ENCODE measurements around the gene ISYNA1. TPM values are rescaled to one million over a fixed set of nuclear protein-coding genes. Genes with fewer than 3 reads are reported as not detected.

The ISYNA1 gene
- total and polyA plus RNA-seq, 10 of the 15 experiments (the other 5 are each of a cell fraction or from before 2014, with no cell fraction given), result 1.9 to 37.0 (median 9.1) TPM

DNA sequence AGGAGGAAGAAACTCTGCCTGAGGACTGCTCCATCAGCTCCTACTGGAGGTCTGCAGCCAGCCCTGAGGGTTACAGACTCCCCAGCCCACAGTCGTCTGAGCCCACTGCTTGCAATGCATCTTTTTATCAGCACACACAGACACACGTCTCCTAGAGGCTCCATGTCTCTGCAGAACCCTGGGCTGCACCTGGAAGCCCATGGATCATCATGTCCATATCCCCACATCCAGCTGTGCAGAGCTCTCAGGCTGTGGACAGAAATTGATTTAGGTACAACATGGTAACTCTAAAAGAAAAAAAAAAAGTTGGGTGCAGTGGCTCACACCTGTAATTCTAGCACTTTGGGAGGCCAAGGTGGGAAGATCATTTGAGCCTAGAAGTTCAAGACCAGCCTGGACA is 32.9 kb upstream of the ISYNA1 start:
- peaks cover 8% of the 10 kb centered on the region for H4K20me1 ChIP-seq (ENCODE audit: control insufficient read depth, insufficient read depth)
- POLR2A ChIA-PET, result interaction anchor here (0.6 kb wide), 1 partner anchor 197 kb away, joined by 4 read pairs; no protein-coding TSS in a partner anchor
- DNase-seq (ENCODE audit: low read depth, low spot score) (no peak), FAIRE-seq (no peak), ATAC-seq (no peak)
- H3K4me3 ChIP-seq, result no peak overlapping the region
- CTCF ChIA-PET, result interaction anchor here (0.7 to 2.2 kb wide), 9 partner anchors 9 to 376 kb away, joined by 3 to 11 read pairs (median 3); no protein-coding TSS in a partner anchor
- no peak overlapping the region for H3K27ac ChIP-seq (ENCODE audit: control insufficient read depth, insufficient read depth)
- H3K4me1 ChIP-seq (ENCODE audit: control insufficient read depth, insufficient read depth, low read length), result peaks cover 9% of the 10 kb centered on the region; the same call in 1 of the 2 replicates
- WGBS (ENCODE audit: insufficient coverage, insufficient replicate concordance, low lambda C conversion rate, missing lambda C conversion rate), result 21% methylated on average over 2 of the region's 2 CpGs
- SMC1A ChIA-PET (ENCODE audit: uncharacterized antibody, unreplicated experiment), result interaction anchor here (0.5 to 1.4 kb wide), 2 partner anchors 48 to 680 kb away, joined by 3 to 4 read pairs; no protein-coding TSS in a partner anchor
- peaks cover 8 to 30% of the 10 kb centered on the region in 2 experiments; a peak in 3 of 4 replicates for H3K36me3 ChIP-seq (ENCODE audit: control insufficient read depth in 2 of 2, insufficient read depth in 2 of 2, low read length in 1 of 2)
- H3K79me2 ChIP-seq (ENCODE audit: control insufficient read depth, insufficient read depth, low read length), result peaks cover 18% of the 10 kb centered on the region
- H3K9me3 ChIP-seq (replicated peaks; ENCODE audit: control insufficient read depth, insufficient read depth, low read length), result no peaks in the 10 kb centered on the region
- no peaks in the 10 kb centered on the region for H3K27me3 ChIP-seq (replicated peaks in 1 of 2; ENCODE audit: control insufficient read depth in 2 of 2, insufficient read depth in 2 of 2, low read length in 1 of 2)
- H2AFZ ChIP-seq (ENCODE audit: control insufficient read depth, low read depth, low read length), result no peak overlapping the region
- RAD21 ChIA-PET (ENCODE audit: unreplicated experiment), result interaction anchor here (0.6 to 1.0 kb wide), 3 partner anchors 73 to 204 kb away, joined by 3 to 5 read pairs (median 4); partner anchors contain the start of gene FKBP8
- no peak overlapping the region for H3K9ac ChIP-seq (ENCODE audit: control insufficient read depth, insufficient read depth, low read length)
- TF ChIP-seq BMI1 (IDR thresholded peaks at IDR 0.05; ENCODE audit: borderline replicate concordance), result no peak
- no peak for TF ChIP-seq RAD21 (IDR thresholded peaks at IDR 0.05; ENCODE audit: insufficient read depth, low read depth, low read length)
- no TSS peak for BruUV-seq (replicated peaks)
- in situ Hi-C loops (cut with MboI) (loop anchor here (25.0 kb wide), 1 partner anchor 392 kb away; no protein-coding TSS in a partner anchor), intact Hi-C loops (cut with micrococcal nuclease; ENCODE audit: unreplicated experiment) (loop anchor here (5.0 kb wide), 1 partner anchor 37 kb away; no protein-coding TSS in a partner anchor)
- no peak overlapping the region for H3K4me2 ChIP-seq (ENCODE audit: control insufficient read depth, insufficient read depth)

DNA sequence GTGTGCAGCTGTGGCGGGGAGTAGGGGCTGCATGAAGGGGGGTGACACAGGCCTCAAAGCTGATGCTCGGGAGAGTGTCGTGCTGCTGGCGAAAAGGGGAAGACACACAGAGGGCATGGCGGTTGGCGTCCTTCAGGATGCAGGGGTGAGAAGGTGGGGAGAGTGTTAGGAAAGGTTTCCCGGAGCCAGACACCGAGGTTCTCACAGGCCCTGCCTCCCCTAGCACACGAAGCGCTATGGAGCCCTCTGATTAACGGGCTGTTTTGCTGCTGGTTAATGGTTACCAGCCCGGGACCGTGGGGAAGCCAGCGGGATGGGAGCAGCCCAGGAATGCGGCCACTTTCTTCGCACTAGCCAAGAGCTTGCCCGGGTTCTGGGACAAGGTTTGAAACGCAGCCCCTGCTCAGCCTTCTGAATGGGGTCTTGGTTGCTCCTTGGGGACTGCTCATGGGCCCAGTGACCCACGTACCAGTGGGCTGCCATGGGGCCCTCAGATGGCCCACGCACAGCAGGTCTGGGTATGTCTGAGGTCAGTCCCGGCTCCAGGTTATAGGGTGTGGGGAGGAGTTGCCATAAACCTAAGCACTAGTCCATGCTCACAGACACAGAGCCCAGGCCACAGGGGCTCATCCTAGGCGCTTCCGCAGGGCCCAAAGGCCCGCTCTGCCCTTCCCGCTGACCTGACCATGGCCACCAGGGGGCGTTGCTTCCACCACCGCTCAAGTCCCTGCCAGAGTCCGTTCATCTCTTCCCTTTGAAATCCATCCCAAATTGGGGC is 31.3 kb upstream of the ISYNA1 start:
- POLR2A ChIA-PET, result no interaction called here
- FAIRE-seq, result no peak
- Histone ChIP-seq H3K4me3 (no peak overlapping the region), H3K27me3 (replicated peaks in 1 of 2; ENCODE audit: control insufficient read depth in 2 of 2, insufficient read depth in 2 of 2, low read length in 1 of 2) (no peaks in the 10 kb centered on the region), H3K9me3 (replicated peaks; ENCODE audit: control insufficient read depth, insufficient read depth, low read length) (no peaks in the 10 kb centered on the region), H3K79me2 (ENCODE audit: control insufficient read depth, insufficient read depth, low read length) (peaks cover 5% of the 10 kb centered on the region), H3K9ac (ENCODE audit: control insufficient read depth, insufficient read depth, low read length) (no peak overlapping the region), H3K4me2 (ENCODE audit: control insufficient read depth, insufficient read depth) (no peak overlapping the region), H3K4me1 (ENCODE audit: control insufficient read depth, insufficient read depth, low read length) (no peaks in the 10 kb centered on the region), H3K27ac (ENCODE audit: control insufficient read depth, insufficient read depth) (no peak overlapping the region), H3K36me3 (ENCODE audit: control insufficient read depth in 2 of 2, insufficient read depth in 2 of 2, low read length in 1 of 2) (peaks cover 8 to 41% of the 10 kb centered on the region in 2 experiments; a peak in 3 of 4 replicates), H2AFZ (ENCODE audit: control insufficient read depth, low read depth, low read length) (no peak overlapping the region), H4K20me1 (ENCODE audit: control insufficient read depth, insufficient read depth) (peaks cover 5% of the 10 kb centered on the region; the same call in 1 of the 2 replicates)
- in situ Hi-C loops (cut with MboI) (loop anchor here (25.0 kb wide), 1 partner anchor 393 kb away; no protein-coding TSS in a partner anchor), intact Hi-C loops (cut with micrococcal nuclease; ENCODE audit: unreplicated experiment) (no loop called here)
- peak; percentile 78 for ATAC-seq
- SMC1A ChIA-PET (ENCODE audit: uncharacterized antibody, unreplicated experiment), result no interaction called here
- CTCF ChIA-PET, result interaction anchor here (0.7 to 2.5 kb wide), 7 partner anchors 9 to 207 kb away, joined by 3 to 10 read pairs (median 6); no protein-coding TSS in a partner anchor
- no TSS peak for BruUV-seq (replicated peaks)
- RAD21 ChIA-PET (ENCODE audit: unreplicated experiment), result interaction anchor here (1.3 kb wide), 1 partner anchor 207 kb away, joined by 3 read pairs; no protein-coding TSS in a partner anchor
- WGBS (ENCODE audit: insufficient coverage, insufficient replicate concordance, low lambda C conversion rate, missing lambda C conversion rate), result 82% methylated on average over 24 of the region's 28 CpGs
- DNase-seq (ENCODE audit: low read depth, low spot score), result no peak
- no peak for TF ChIP-seq ZNF24 (IDR thresholded peaks at IDR 0.05)
- no peak for TF ChIP-seq TARDBP (IDR thresholded peaks at IDR 0.05; ENCODE audit: borderline replicate concordance)
- TF ChIP-seq SIN3A (IDR thresholded peaks at IDR 0.05; ENCODE audit: low read depth, low read length), result no peak
- TF ChIP-seq, protein P1, sequence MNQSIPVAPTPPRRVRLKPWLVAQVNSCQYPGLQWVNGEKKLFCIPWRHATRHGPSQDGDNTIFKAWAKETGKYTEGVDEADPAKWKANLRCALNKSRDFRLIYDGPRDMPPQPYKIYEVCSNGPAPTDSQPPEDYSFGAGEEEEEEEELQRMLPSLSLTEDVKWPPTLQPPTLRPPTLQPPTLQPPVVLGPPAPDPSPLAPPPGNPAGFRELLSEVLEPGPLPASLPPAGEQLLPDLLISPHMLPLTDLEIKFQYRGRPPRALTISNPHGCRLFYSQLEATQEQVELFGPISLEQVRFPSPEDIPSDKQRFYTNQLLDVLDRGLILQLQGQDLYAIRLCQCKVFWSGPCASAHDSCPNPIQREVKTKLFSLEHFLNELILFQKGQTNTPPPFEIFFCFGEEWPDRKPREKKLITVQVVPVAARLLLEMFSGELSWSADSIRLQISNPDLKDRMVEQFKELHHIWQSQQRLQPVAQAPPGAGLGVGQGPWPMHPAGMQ (IDR thresholded peaks at IDR 0.05; ENCODE audit: borderline replicate concordance), result no peak
- no peak for TF ChIP-seq BRCA1 (IDR thresholded peaks at IDR 0.05; ENCODE audit: low read depth, low read length)
- no peak for TF ChIP-seq FOS (IDR thresholded peaks at IDR 0.05; ENCODE audit: borderline replicate concordance, extremely low read depth, insufficient read length)
- no peak for TF ChIP-seq SUPT20H (IDR thresholded peaks at IDR 0.05; ENCODE audit: borderline replicate concordance, control insufficient read depth, low read depth, low read length)
- no peak for TF ChIP-seq STAT3 (IDR thresholded peaks at IDR 0.05; ENCODE audit: low read depth, low read length)
- no peak for TF ChIP-seq CBX3 (IDR thresholded peaks at IDR 0.05; ENCODE audit: borderline replicate concordance, low read depth)
- TF ChIP-seq HDAC2 (IDR thresholded peaks at IDR 0.05), result no peak
- TF ChIP-seq SIX5 (IDR thresholded peaks at IDR 0.05; ENCODE audit: low read depth, low read length, severe bottlenecking), result no peak
- peak; percentile 50; the same call in 1 of the 2 replicates for TF ChIP-seq SMC3 (IDR thresholded peaks at IDR 0.05; ENCODE audit: borderline replicate concordance, low read length)
